Activated CD8-positive, alpha-beta memory T cell treated with anti-CD3 and anti-CD28 coated beads for 4 hours (primary cell): ENCODE results near the gene PAPPA2.
"Not testable (repeated sequence)": the region's sequence is repeated elsewhere in the genome, so short reads cannot be mapped to it uniquely, and the experiment has no call there.

Source experiments
- DNase-seq, 2 donors: peaks; one replicate each; pipeline ENCODE4 v3.0.0-alpha.2; 2020; ENCODE audit warnings: low read depth in 2 of 2

PAPPA2 gene

GRCh38 chr1:176603696-176604095, 140.7 kb downstream of the PAPPA2 start:
- DNase-seq, result no peak

- no peak for DNase-seq
These were observed 141.5 kb downstream of the PAPPA2 start for GRCh38 chr1:176604461-176604860.

- DNase-seq, result no peak
These were observed 142.2 kb downstream of the PAPPA2 start for GRCh38 chr1:176605176-176605575.

GRCh38 chr1:176609556-176610408, 146.8 kb downstream of the PAPPA2 start:
- DNase-seq, result no peak

GRCh38 chr1:176612791-176613190, 149.8 kb downstream of the PAPPA2 start:
- DNase-seq, result no peak

GRCh38 chr1:176617881-176618280, 154.9 kb downstream of the PAPPA2 start:
- DNase-seq, result no peak

- no peak for DNase-seq
These were observed 156.3 kb downstream of the PAPPA2 start for GRCh38 chr1:176619261-176619660.

- no peak for DNase-seq
These were observed 162.4 kb downstream of the PAPPA2 start for GRCh38 chr1:176625365-176625764.

- DNase-seq, result no peak
These were observed 163.6 kb downstream of the PAPPA2 start for GRCh38 chr1:176626572-176627061.

GRCh38 chr1:176628775-176629174, 165.8 kb downstream of the PAPPA2 start:
- DNase-seq, result no peak

GRCh38 chr1:176634733-176635132, 171.8 kb downstream of the PAPPA2 start:
- not testable (repeated sequence) for DNase-seq

GRCh38 chr1:176638713-176639526, 175.9 kb downstream of the PAPPA2 start:
- DNase-seq, result no peak

- DNase-seq, result no peak
These were observed 180.6 kb downstream of the PAPPA2 start for GRCh38 chr1:176643536-176643935.

GRCh38 chr1:176648556-176648955, 185.6 kb downstream of the PAPPA2 start:
- no peak for DNase-seq

GRCh38 chr1:176656257-176656995, 193.5 kb downstream of the PAPPA2 start:
- DNase-seq, result no peak

GRCh38 chr1:176669782-176670181, 206.8 kb downstream of the PAPPA2 start:
- DNase-seq, result no peak

GRCh38 chr1:176670853-176671252, 207.9 kb downstream of the PAPPA2 start:
- DNase-seq, result no peak

GRCh38 chr1:176682830-176683535, 220.0 kb downstream of the PAPPA2 start:
- DNase-seq, result no peak

- DNase-seq, result no peak
These were observed 228.6 kb downstream of the PAPPA2 start for GRCh38 chr1:176691251-176692228.

- no peak for DNase-seq
These were observed 229.5 kb downstream of the PAPPA2 start for GRCh38 chr1:176692431-176692830.
